Activated CD8-positive, alpha-beta memory T cell treated with anti-CD3 and anti-CD28 coated beads for 48 hours (primary cell): ENCODE data around the gene MRPL27.
"Not testable (repeated sequence)": the region's sequence is repeated elsewhere in the genome, so short reads cannot be mapped to it uniquely, and the experiment has no call there.

Experiments used
- DNase-seq, 3 experiments: peaks; one replicate each; pipeline ENCODE4 v3.0.0-alpha.2; 2020; ENCODE audit warnings: low read depth in 2 of 3, low spot score in 2 of 3

MRPL27 gene

GRCh38 chr17:50347117-50347893, 25.7 kb downstream of the MRPL27 start:
- no peak for DNase-seq

GRCh38 chr17:50346313-50347116, 26.5 kb downstream of the MRPL27 start:
- DNase-seq: peak in 1 of 3 experiments; percentile 11

GRCh38 chr17:50345432-50346312, 27.3 kb downstream of the MRPL27 start, which contains the start of gene XYLT2:
Gene XYLT2, plus strand, starts transcription at chr17:50346126. Its CDS starts 15 bp downstream, at chr17:50346141.
- DNase-seq: peak; percentile 77 to 87 (median 81)

- DNase-seq: no peak
Measured at GRCh38 chr17:50344731-50345365, 28.1 kb downstream of the MRPL27 start.

GRCh38 chr17:50339381-50339780, 33.6 kb downstream of the MRPL27 start:
- DNase-seq: no peak

GRCh38 chr17:50338645-50339044, 34.3 kb downstream of the MRPL27 start:
- no peak for DNase-seq

GRCh38 chr17:50337956-50338355, 35.0 kb downstream of the MRPL27 start:
- DNase-seq: no peak

GRCh38 chr17:50333291-50334057, 39.5 kb downstream of the MRPL27 start:
- DNase-seq: not testable (repeated sequence)

- DNase-seq: no peak
Measured at GRCh38 chr17:50332196-50332595, 40.8 kb downstream of the MRPL27 start.

GRCh38 chr17:50331085-50331791, 41.7 kb downstream of the MRPL27 start:
- no peak for DNase-seq

- DNase-seq: no peak
Measured at GRCh38 chr17:50330151-50330775, 42.7 kb downstream of the MRPL27 start.

- no peak for DNase-seq
Measured at GRCh38 chr17:50329716-50330115, 43.3 kb downstream of the MRPL27 start.

GRCh38 chr17:50328363-50329325, 44.3 kb downstream of the MRPL27 start:
- DNase-seq: no peak

GRCh38 chr17:50326831-50327364, 46.1 kb downstream of the MRPL27 start:
- DNase-seq: no peak

- no peak for DNase-seq
Measured at GRCh38 chr17:50325906-50326305, 47.1 kb downstream of the MRPL27 start.

- DNase-seq: no peak
Measured at GRCh38 chr17:50323060-50323459, 49.9 kb downstream of the MRPL27 start.

- DNase-seq: no peak
Measured at GRCh38 chr17:50322271-50322670, 50.7 kb downstream of the MRPL27 start.
